NCI-H2107 treated with DMSO at 0.1 percent for 48 hours (cell line): Measurements from ENCODE around the gene DAZAP2.

Experiments
- DNase-seq: peaks from one replicate; lab custom pipeline; 2025; ENCODE audit not compliant: unreplicated experiment; lab: John Stamatoyannopoulos, UW

DAZAP2 gene, protein sequence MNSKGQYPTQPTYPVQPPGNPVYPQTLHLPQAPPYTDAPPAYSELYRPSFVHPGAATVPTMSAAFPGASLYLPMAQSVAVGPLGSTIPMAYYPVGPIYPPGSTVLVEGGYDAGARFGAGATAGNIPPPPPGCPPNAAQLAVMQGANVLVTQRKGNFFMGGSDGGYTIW

GRCh38 chr12:51238510-51239334 is at the start of gene DAZAP2:
Gene DAZAP2 (plus strand): TSS chr12:51238826. CDS start chr12:51238908, 82 bp downstream.
- peak; percentile 82 for DNase-seq

- DNase-seq = no peak
Measured at GRCh38 chr12:51189790-51190355, 48.8 kb upstream of the DAZAP2 start.

DNA sequence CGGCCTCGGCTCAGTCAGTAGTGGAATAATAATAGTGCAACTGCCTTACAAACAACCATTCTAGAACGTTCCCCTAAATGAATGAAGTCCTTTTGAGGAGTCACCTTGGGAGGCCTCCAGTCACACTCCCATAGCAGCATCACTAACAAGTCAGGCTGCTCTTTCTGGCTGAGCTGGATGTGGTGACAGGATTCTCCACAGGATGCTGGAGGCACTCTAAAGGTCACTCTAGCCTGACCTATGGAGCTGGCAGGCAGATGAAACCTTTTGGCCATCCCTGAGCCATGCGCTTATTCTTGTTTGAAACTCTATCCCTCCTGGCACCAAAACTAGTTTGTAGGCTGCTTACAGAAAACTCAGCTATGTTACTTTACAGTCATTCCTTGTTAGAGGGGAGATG is 47.8 kb upstream of the DAZAP2 start:
- no peak for DNase-seq

GRCh38 chr12:51191516-51192283 is 46.9 kb upstream of the DAZAP2 start:
- no peak for DNase-seq

- no peak for DNase-seq
Measured at GRCh38 chr12:51192284-51192671, 46.3 kb upstream of the DAZAP2 start.

DNA sequence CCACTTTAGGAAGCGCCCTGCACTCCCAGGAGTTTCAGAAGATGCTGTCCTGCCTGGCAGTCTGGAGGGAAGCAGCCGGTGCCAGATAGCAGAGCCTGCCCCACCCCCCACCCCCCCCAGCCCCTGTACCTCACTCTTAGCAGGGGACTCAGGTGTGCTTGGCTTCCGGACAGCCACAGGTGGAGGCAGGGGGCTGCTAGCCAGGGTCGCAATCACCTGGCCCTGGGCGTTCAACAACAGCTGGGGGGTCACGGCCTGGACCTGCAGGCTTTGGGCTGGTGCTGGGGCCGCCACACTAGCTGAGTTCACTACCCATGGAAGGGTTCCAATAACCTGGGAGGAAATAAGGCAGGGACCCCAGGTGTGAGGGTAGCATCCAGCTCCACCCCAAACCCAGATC is 42.8 kb upstream of the DAZAP2 start:
- DNase-seq = no peak

GRCh38 chr12:51196547-51196946 is 42.1 kb upstream of the DAZAP2 start:
- no peak for DNase-seq

DNA sequence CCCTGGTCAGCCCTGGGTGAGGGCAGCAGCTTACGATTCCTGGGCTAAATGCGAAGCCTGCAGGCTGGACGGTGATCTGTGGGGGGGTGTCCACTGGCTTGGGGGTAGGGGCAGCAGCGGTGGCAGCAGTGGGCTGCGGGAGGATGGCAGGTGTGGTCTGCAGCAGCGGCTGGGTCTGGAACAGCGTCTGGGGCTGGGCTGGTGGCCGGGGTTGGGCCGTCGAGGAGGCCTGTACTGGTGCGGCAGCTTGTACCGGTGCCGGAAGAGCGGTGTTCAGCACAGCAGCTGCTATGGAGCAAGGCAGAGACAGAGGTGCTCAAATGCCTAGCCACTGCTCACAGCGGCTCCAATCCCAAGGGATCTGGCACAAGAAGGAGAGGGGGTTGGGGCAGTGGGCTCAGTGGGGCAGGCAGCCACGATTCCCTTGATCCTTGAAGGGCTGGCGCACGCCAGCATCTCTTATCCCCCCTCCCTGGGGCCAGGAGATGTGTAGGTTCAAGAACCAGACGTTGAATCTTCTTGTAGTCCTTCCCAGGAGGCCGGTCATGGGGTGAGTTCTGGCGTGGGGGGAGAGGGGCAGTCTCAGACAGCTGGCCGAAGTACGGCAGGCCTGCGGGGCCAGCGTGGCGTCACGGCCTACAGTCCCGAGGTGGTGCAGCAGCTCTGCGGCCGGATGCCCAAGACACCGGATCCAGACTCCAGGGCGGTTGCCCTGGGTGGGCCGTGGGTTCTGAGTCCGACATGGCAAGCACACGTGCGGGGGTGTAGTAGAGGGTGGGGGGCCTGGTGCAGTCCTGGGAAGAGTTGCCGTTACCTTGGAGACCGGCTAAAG is 40.7 kb upstream of the DAZAP2 start:
- no peak for DNase-seq

- no peak for DNase-seq
Measured at GRCh38 chr12:51198568-51199365, 39.9 kb upstream of the DAZAP2 start.

GRCh38 chr12:51199366-51199945 is 39.2 kb upstream of the DAZAP2 start:
- DNase-seq = no peak

DNA sequence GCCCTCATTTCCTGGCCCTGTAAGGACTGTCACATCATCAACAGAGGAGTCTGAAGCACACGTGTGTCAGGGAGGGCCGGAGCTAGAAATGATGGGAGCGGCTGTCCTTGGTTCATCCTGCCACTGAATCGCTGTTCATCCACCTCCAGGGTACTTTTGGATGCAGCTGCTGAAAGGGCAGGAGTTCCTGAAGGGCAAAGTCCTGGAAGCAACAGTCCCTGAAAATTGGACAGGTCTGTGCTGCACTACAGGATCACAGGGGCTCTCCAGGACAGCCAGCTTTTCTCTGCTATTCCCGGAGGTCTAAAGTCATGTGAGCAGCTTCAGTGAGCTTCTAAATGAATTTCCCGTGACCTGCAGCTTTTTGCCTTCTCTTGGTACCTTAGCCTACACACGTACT is 38.5 kb upstream of the DAZAP2 start:
- no peak for DNase-seq

DNA sequence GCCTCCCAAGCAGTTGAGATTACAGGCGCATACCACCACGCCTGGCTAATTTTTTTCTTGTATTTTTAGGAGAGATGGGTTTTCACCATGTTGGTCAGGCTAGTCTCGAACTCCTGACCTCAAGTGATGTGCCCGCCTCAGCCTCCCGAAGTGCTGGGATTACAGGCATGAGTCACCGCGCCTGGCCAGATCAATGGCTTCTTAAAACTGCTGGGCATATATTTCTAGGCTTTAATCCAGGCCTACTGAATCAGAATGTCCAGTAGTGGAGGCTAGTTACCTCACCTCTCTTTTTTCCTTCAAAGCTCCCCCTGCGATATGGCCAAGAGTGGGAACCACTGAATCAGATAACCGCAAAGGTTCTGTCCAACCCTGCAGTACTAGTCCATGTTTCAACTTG is 37.8 kb upstream of the DAZAP2 start:
- DNase-seq = no peak

- no peak for DNase-seq
Measured at GRCh38 chr12:51202718-51203117, 35.9 kb upstream of the DAZAP2 start.

DNA sequence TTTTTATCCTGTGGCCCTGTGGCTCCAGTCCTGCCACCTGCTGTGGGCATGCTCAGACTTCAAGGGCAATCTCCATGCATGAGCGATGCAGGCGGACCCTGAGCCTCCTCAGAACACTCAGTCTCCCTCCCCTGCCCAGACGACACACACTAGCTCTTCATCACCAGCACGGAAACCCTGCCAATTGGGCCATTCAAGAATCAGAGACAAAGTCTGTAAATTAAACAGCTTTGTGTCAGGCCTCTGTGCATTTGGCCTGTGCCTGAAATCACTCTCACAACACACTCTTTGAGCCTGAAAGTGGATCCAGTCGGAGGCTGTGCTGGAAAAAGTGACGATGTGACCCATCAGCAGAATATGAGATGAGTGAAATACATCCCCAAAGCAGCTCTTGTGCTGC is 33.3 kb upstream of the DAZAP2 start:
- DNase-seq = no peak

DNA sequence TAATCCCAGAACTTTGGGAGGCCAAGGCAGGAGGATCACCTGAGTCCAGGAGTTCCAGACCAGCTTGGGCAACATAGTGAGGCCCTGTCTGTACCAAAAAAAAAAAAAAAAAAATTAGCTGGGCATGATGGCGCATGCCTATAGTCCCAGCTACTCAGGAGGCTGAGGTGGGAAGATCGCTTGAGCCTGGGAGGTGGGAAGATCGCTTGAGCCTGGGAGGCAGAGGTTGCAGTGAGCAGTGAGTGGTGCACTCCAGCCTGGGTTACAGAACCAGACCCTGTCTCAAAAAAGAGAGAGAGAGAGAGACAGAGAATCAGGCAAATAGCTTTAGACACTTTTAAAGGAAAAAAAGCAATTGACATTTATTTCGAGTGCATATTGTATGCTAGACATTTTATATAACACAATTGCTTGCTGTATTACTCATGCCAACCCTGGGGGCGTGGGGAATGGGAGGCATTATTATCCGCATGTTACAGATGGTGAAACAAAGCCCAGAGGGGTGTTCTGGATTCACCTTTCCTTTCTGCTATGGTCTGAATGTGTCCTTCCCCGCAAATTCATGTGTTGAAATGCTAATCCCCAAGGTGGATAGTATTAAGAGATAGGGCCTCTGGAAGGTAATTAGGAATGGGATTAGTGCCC is 30.5 kb upstream of the DAZAP2 start:
- no peak for DNase-seq

- no peak for DNase-seq
Measured at GRCh38 chr12:51209259-51209658, 29.4 kb upstream of the DAZAP2 start.

DNA sequence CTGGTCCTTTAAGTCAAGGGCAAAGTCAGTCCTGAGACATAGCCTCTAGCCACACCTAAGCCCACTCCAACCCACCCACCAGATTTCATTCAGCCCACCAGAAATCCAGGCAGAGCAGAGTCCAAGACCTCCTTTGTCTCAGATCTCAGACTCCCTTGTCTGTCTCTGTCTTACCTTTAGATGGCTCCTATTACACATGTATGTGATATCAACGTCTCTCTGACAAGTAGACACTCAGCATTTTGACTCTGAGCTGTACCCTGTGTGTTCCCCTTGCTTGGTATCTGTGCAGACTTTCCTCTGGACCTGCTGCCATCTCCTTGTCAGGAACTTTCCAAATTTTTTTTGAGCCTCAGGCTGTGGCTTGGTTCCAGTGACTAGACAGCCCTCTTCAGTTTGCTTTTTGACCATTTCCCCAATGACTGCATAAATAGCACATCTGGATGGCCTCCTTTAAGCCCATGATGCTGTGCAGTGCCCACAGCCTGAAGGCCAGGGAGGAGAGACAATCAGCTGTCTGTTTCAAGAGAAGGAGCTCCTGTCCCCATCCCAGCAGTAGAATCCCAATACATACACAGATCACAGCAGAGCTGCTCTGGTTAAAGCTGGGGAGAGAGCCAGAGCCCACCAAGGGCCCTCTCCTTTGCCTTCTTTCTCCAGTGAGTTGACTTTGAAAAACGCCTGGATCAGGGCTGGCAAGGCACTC is 27.8 kb upstream of the DAZAP2 start:
- DNase-seq = no peak

- no peak for DNase-seq
Measured at GRCh38 chr12:51214895-51215294, 23.7 kb upstream of the DAZAP2 start.

DNA sequence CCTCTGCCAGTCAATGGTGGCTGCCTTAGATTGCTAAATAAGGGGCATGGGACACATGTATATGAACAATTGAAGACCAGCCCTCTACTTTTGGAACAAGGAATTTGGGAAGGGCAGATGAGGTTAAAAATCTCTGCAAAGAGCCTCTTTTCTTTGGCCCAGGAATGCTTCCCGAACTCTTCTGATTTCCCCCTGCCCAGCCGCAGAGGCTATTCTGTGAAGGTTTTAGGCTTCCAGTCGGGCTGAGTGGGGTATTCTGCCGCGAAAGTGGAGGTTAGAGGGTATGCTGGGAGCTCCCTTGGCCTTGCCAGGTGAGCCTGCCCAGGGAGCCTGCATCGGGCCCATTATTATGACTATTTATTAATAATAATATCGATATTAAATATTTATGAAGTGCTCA is 22.0 kb upstream of the DAZAP2 start:
- no peak for DNase-seq
